ENCODE data around the gene FAAP24.
"Not testable (repeated sequence)": the region's sequence is repeated elsewhere in the genome, so short reads cannot be mapped to it uniquely, and the experiment has no call there.

FAAP24 gene

GRCh38 chr19:32988724-32989123 is 16.7 kb downstream of the FAAP24 start:
- no peak for TF ChIP-seq CTCF (IDR thresholded peaks at IDR 0.05; ENCODE audit: poor library complexity, severe bottlenecking)
- H3K27ac ChIP-seq (ENCODE audit: poor library complexity, severe bottlenecking): no peak overlapping the region
- peaks cover 13% of the 10 kb centered on the region for H3K36me3 ChIP-seq (ENCODE audit: low read depth)
- DNase-seq (ENCODE audit: low spot score) (no peak), ATAC-seq (ENCODE audit: low read depth) (no peak)
- H3K27me3 ChIP-seq (ENCODE audit: insufficient read depth, poor library complexity, severe bottlenecking): no peaks in the 10 kb centered on the region
- no peaks in the 10 kb centered on the region for H3K4me1 ChIP-seq (ENCODE audit: insufficient read depth, poor library complexity, severe bottlenecking)
- H3K9me3 ChIP-seq (ENCODE audit: severe bottlenecking): no peaks in the 10 kb centered on the region
- H3K4me3 ChIP-seq (ENCODE audit: severe bottlenecking): no peak overlapping the region

GRCh38 chr19:32995966-32996365 is 23.9 kb downstream of the FAAP24 start:
- not testable (repeated sequence) for H3K4me3 ChIP-seq (ENCODE audit: severe bottlenecking); H3K9me3 ChIP-seq (ENCODE audit: severe bottlenecking); H3K36me3 ChIP-seq (ENCODE audit: low read depth); ATAC-seq (ENCODE audit: low read depth); H3K27me3 ChIP-seq (ENCODE audit: insufficient read depth, poor library complexity, severe bottlenecking); DNase-seq (ENCODE audit: low spot score); H3K27ac ChIP-seq (ENCODE audit: poor library complexity, severe bottlenecking); H3K4me1 ChIP-seq (ENCODE audit: insufficient read depth, poor library complexity, severe bottlenecking)

GRCh38 chr19:32997061-32997464 is 25.0 kb downstream of the FAAP24 start:
- H3K4me1 ChIP-seq (ENCODE audit: insufficient read depth, poor library complexity, severe bottlenecking); H3K9me3 ChIP-seq (ENCODE audit: severe bottlenecking); H3K27me3 ChIP-seq (ENCODE audit: insufficient read depth, poor library complexity, severe bottlenecking); H3K4me3 ChIP-seq (ENCODE audit: severe bottlenecking); DNase-seq (ENCODE audit: low spot score); H3K27ac ChIP-seq (ENCODE audit: poor library complexity, severe bottlenecking); H3K36me3 ChIP-seq (ENCODE audit: low read depth): not testable (repeated sequence)
- ATAC-seq (ENCODE audit: low read depth): peak; percentile 36; the same call in 1 of the 3 replicates

GRCh38 chr19:32997716-32998355 is 25.8 kb downstream of the FAAP24 start:
- no peaks in the 10 kb centered on the region for H3K9me3 ChIP-seq (ENCODE audit: severe bottlenecking)
- TF ChIP-seq CTCF (IDR thresholded peaks at IDR 0.05; ENCODE audit: poor library complexity, severe bottlenecking): no peak
- H3K27me3 ChIP-seq (ENCODE audit: insufficient read depth, poor library complexity, severe bottlenecking): no peaks in the 10 kb centered on the region
- ATAC-seq (ENCODE audit: low read depth): no peak
- no peaks in the 10 kb centered on the region for H3K4me1 ChIP-seq (ENCODE audit: insufficient read depth, poor library complexity, severe bottlenecking)
- peaks cover 5% of the 10 kb centered on the region; the same call in 1 of the 2 replicates for H3K36me3 ChIP-seq (ENCODE audit: low read depth)
- DNase-seq (ENCODE audit: low spot score): no peak
- no peak overlapping the region for H3K4me3 ChIP-seq (ENCODE audit: severe bottlenecking)
- no peak overlapping the region for H3K27ac ChIP-seq (ENCODE audit: poor library complexity, severe bottlenecking)

GRCh38 chr19:32998722-32999121 is 26.7 kb downstream of the FAAP24 start:
- DNase-seq (ENCODE audit: low spot score): no peak
- Histone ChIP-seq H3K27ac (ENCODE audit: poor library complexity, severe bottlenecking) (no peak overlapping the region), H3K9me3 (ENCODE audit: severe bottlenecking) (no peaks in the 10 kb centered on the region), H3K27me3 (ENCODE audit: insufficient read depth, poor library complexity, severe bottlenecking) (no peaks in the 10 kb centered on the region), H3K36me3 (ENCODE audit: low read depth) (peaks cover 5% of the 10 kb centered on the region; the same call in 1 of the 2 replicates), H3K4me1 (ENCODE audit: insufficient read depth, poor library complexity, severe bottlenecking) (no peaks in the 10 kb centered on the region), H3K4me3 (ENCODE audit: severe bottlenecking) (no peak overlapping the region)
- no peak for TF ChIP-seq CTCF (IDR thresholded peaks at IDR 0.05; ENCODE audit: poor library complexity, severe bottlenecking)
- no peak for ATAC-seq (ENCODE audit: low read depth)

- H3K9me3 ChIP-seq (ENCODE audit: severe bottlenecking): no peaks in the 10 kb centered on the region
- H3K27ac ChIP-seq (ENCODE audit: poor library complexity, severe bottlenecking): no peak overlapping the region
- DNase-seq (ENCODE audit: low spot score): no peak
- no peak overlapping the region for H3K4me3 ChIP-seq (ENCODE audit: severe bottlenecking)
- no peaks in the 10 kb centered on the region for H3K4me1 ChIP-seq (ENCODE audit: insufficient read depth, poor library complexity, severe bottlenecking)
- ATAC-seq (ENCODE audit: low read depth): no peak
- H3K36me3 ChIP-seq (ENCODE audit: low read depth): peaks cover 5% of the 10 kb centered on the region; the same call in 1 of the 2 replicates
- H3K27me3 ChIP-seq (ENCODE audit: insufficient read depth, poor library complexity, severe bottlenecking): no peaks in the 10 kb centered on the region
- TF ChIP-seq CTCF (IDR thresholded peaks at IDR 0.05; ENCODE audit: poor library complexity, severe bottlenecking): no peak
Observed at GRCh38 chr19:33000510-33000909, 28.5 kb downstream of the FAAP24 start.

Measured in RWPE2 (cell line).